SK-N-DZ (cell line): ENCODE measurements around the gene TXNRD2. TPM values are rescaled to one million over a fixed set of nuclear protein-coding genes. Genes with fewer than 3 reads are reported as not detected.

ENCODE experiments used
- DNase-seq: peaks from one replicate; pipeline ENCODE4 v3.0.0-alpha.2; 2015; ENCODE audit warnings: low spot score
- polyA plus RNA-seq, 2 experiments: library from polyadenylated mRNA; depleted of rRNA; stranded (reverse); fragments of >200 nt; gene quantifications; 2 replicates each; pipeline ENCODE4 v1.2.3, GENCODE V29; 2014

TXNRD2 gene
- 25.9 and 26.6 TPM in 2 replicates for polyA plus RNA-seq (2014; cell fraction: cytosol; rRNA removed)
- 58.9 and 60.3 TPM in 2 replicates for polyA plus RNA-seq (2014; cell fraction: nucleus; rRNA removed)

GRCh38 chr22:19941365-19942082 is at the start of gene TXNRD2, which contains the start of gene COMT:
TSS of gene TXNRD2 (minus strand) at chr22:19941818. CDS start at chr22:19941803, 15 bp downstream.
TSS of gene COMT (plus strand) at chr22:19941772. CDS start at chr22:19962527, 20,755 bp downstream.
- peak; percentile 65 for DNase-seq

GRCh38 chr22:19991395-19991644 is 49.7 kb upstream of the TXNRD2 start:
- DNase-seq, result no peak

GRCh38 chr22:19990609-19991394 is 49.2 kb upstream of the TXNRD2 start:
- DNase-seq, result no peak

- DNase-seq, result no peak
These were observed 48.6 kb upstream of the TXNRD2 start for GRCh38 chr22:19990188-19990587.

GRCh38 chr22:19989725-19990067 is 48.1 kb upstream of the TXNRD2 start:
- no peak for DNase-seq

- no peak for DNase-seq
These were observed 47.5 kb upstream of the TXNRD2 start for GRCh38 chr22:19988965-19989724.

- no peak for DNase-seq
These were observed 46.8 kb upstream of the TXNRD2 start for GRCh38 chr22:19988331-19988808.

- DNase-seq, result no peak
These were observed 46.0 kb upstream of the TXNRD2 start for GRCh38 chr22:19987394-19988306.

GRCh38 chr22:19986410-19987341 is 45.1 kb upstream of the TXNRD2 start:
- DNase-seq, result peak; percentile 79

- DNase-seq, result no peak
These were observed 44.4 kb upstream of the TXNRD2 start for GRCh38 chr22:19986011-19986409.

- no peak for DNase-seq
These were observed 43.5 kb upstream of the TXNRD2 start for GRCh38 chr22:19984851-19985811.

- no peak for DNase-seq
These were observed 42.7 kb upstream of the TXNRD2 start for GRCh38 chr22:19984201-19984753.

- DNase-seq, result no peak
These were observed 42.1 kb upstream of the TXNRD2 start for GRCh38 chr22:19983741-19984140.

- DNase-seq, result no peak
These were observed 41.5 kb upstream of the TXNRD2 start for GRCh38 chr22:19982991-19983578.

GRCh38 chr22:19981961-19982920 is 40.6 kb upstream of the TXNRD2 start:
- DNase-seq, result no peak

GRCh38 chr22:19981171-19981960 is 39.7 kb upstream of the TXNRD2 start:
- DNase-seq, result no peak
